HepG2 (cell line): Measurements from ENCODE around the gene MYO1E. TPM values are rescaled to one million over a fixed set of nuclear protein-coding genes. Genes with fewer than 3 reads are reported as not detected.
"Not testable (repeated sequence)": the region's sequence is repeated elsewhere in the genome, so short reads cannot be mapped to it uniquely, and the experiment has no call there.

ENCODE experiments used
- ATAC-seq: fragments of 200-7000 bp; cut with Tn5 transposase; 3 replicates; pipeline ENCODE4 v1.9.1; 2020; ENCODE audit warnings: mild to moderate bottlenecking, moderate library complexity
- BruUV-seq: library from RNA; stranded (reverse); fragments of 400-500 nt; replicated peaks from 2 replicates; lab custom pipeline; 2021; lab: Mats Ljungman, UMichigan
- CTCF ChIA-PET: fragments of 300-600 bp; formaldehyde crosslinking; extraction: SDS; loops from one replicate; lab custom pipeline; 2021; ENCODE audit warnings: low total read pairs, inconsistent platforms, low intra/inter-chr PET ratio; lab: Yijun Ruan, JAX
- POLR2A ChIA-PET: fragments of 350-600 bp; sonication (Branson Sonifier 250); formaldehyde crosslinking; loops from one replicate; lab custom pipeline; 2020; ENCODE audit warnings: antibody characterized with exemption, inconsistent platforms; lab: Yijun Ruan, JAX
- DNase-seq: peaks from one replicate; pipeline ENCODE4 v3.0.0-alpha.2; 2015; ENCODE audit warnings: low spot score
- FAIRE-seq: peaks from 3 replicates; lab custom pipeline; 2011; peaks lifted over from hg19 to GRCh38; lab: Jason Lieb, UNC
- H2AFZ ChIP-seq: one replicate; pipeline ENCODE4 v1.6.1; 2011; ENCODE audit warnings: low read length, inconsistent platforms
- H3K27ac ChIP-seq: fragments of 300-600 bp; 3 replicates; pipeline ENCODE4 v1.8.0; 2011; ENCODE audit warnings: mixed run types, mild to moderate bottlenecking, mixed read lengths, low read length, inconsistent platforms; ENCODE audit not compliant: insufficient read depth; ENCODE audit errors: extremely low read length
- H3K27me3 ChIP-seq, 2 experiments: fragments of 200-600 bp in 1 of 2; 2 replicates in 1 of 2; 3 replicates in 1 of 2; pipeline versions ENCODE4 v1.6.0 to v1.8.0; 2011; ENCODE audit warnings: low read length in 2 of 2, mild to moderate bottlenecking in 2 of 2, moderate library complexity in 2 of 2, inconsistent platforms in 1 of 2; ENCODE audit not compliant: insufficient read depth in 2 of 2, control insufficient read depth in 1 of 2
- H3K36me3 ChIP-seq, 2 experiments: fragments of 200-600 bp in 1 of 2; replicated peaks in 1 of 2; 2 replicates in 1 of 2; 3 replicates in 1 of 2; pipeline versions ENCODE4 v1.5.1 to v1.8.0; 2011; ENCODE audit warnings: low read length in 2 of 2, inconsistent platforms in 1 of 2; ENCODE audit not compliant: insufficient read depth in 2 of 2, control insufficient read depth in 1 of 2
- H3K4me1 ChIP-seq: 2 replicates; pipeline ENCODE4 v1.5.1; 2012; ENCODE audit warnings: low read length, inconsistent platforms; ENCODE audit not compliant: insufficient read depth
- H3K4me2 ChIP-seq: 2 replicates; pipeline ENCODE4 v1.6.0; 2011; ENCODE audit warnings: low read depth, low read length, inconsistent platforms
- H3K4me3 ChIP-seq, 3 experiments: fragments of 200-600 bp in 1 of 3; sonication (generic), shearing (Covaris generic) in 1 of 3; replicated peaks in 1 of 3; 2 replicates each; pipeline ENCODE4 v1.5.1; 2011 to 2016; ENCODE audit warnings: low read length in 3 of 3, inconsistent platforms in 2 of 3, low read depth in 2 of 3, mild to moderate bottlenecking in 2 of 3, control low read depth in 1 of 3, mixed read lengths in 1 of 3; ENCODE audit not compliant: insufficient read depth in 1 of 3
- H3K79me2 ChIP-seq: one replicate; pipeline ENCODE4 v1.6.1; 2011; ENCODE audit warnings: low read length, inconsistent platforms; ENCODE audit not compliant: insufficient read depth
- H3K9ac ChIP-seq: 2 replicates; pipeline ENCODE4 v1.6.0; 2011; ENCODE audit warnings: mild to moderate bottlenecking, low read depth, low read length, inconsistent platforms; ENCODE audit not compliant: insufficient read depth
- H3K9me3 ChIP-seq: 2 replicates; pipeline ENCODE4 v1.5.1; 2012; ENCODE audit warnings: mild to moderate bottlenecking, low read length
- H4K20me1 ChIP-seq: 2 replicates; pipeline ENCODE4 v1.6.0; 2011; ENCODE audit warnings: inconsistent platforms, mild to moderate bottlenecking, low read length, moderate library complexity; ENCODE audit not compliant: insufficient read depth
- MAFF ChIP-seq: IDR thresholded peaks from 2 replicates; pipeline ENCODE4 v1.6.1; 2011; ENCODE audit warnings: low read depth, low read length, improper control_type of control experiment
- MAFK ChIP-seq, 2 experiments: IDR thresholded peaks in 1 of 2; conservative IDR thresholded peaks in 1 of 2; 2 replicates each; pipeline ENCODE4 v1.6.1; 2011; ENCODE audit warnings: improper control_type of control experiment in 2 of 2, low read length in 2 of 2
- SKI ChIP-seq: fragments of 450-650 bp; IDR thresholded peaks from one replicate; pipeline ENCODE4 v1.6.1; 2018; ENCODE audit warnings: mild to moderate bottlenecking; ENCODE audit not compliant: partially characterized antibody
- SMC3 ChIP-seq: IDR thresholded peaks from 2 replicates; pipeline ENCODE4 v1.6.1; 2011; ENCODE audit warnings: low read length, improper control_type of control experiment
- STAG1 ChIP-seq: sonication (generic); formaldehyde crosslinking; IDR thresholded peaks from 2 replicates; pipeline ENCODE4 v1.4.0; 2020; ENCODE audit warnings: missing genetic modification reagents
- ZBTB33 ChIP-seq: sonication (generic); formaldehyde crosslinking; IDR thresholded peaks from 2 replicates; pipeline ENCODE4 v1.4.0; 2020; ENCODE audit warnings: missing genetic modification reagents
- ZNF24 ChIP-seq: fragments of 450-650 bp; IDR thresholded peaks from 2 replicates; pipeline ENCODE4 v1.6.1; 2017; ENCODE audit warnings: antibody characterized with exemption, mild to moderate bottlenecking
- ZNF687 ChIP-seq: sonication (generic); formaldehyde crosslinking; IDR thresholded peaks from 2 replicates; pipeline ENCODE4 v1.5.1; 2020; ENCODE audit warnings: mild to moderate bottlenecking, missing genetic modification reagents, moderate library complexity
- WGBS: methylation state at CpG from one replicate; pipeline ENCODE4 v1.1.6; 2017; ENCODE audit warnings: low lambda C conversion rate; 5-methylcytosine and 5-hydroxymethylcytosine counted together
- in situ Hi-C: cut with HindIII; loops from 2 replicates; pipeline ENCODE4 v1.10.0; 2017; ENCODE audit warnings: low pct_unique_long_range_greater_than_20kb; ENCODE audit not compliant: extremely low pct_ligation_motif_present
- intact Hi-C: fragments of 100-400 bp; cut with micrococcal nuclease; formaldehyde crosslinking; loops from one replicate; pipeline ENCODE4 v1.10.0; 2022; ENCODE audit not compliant: unreplicated experiment
- polyA plus RNA-seq, 8 experiments: library from polyadenylated mRNA; depleted of rRNA in 3 of 8; stranded (reverse) in 7 of 8; unstranded in 1 of 8; fragments of >200 nt; fragmentation: Illumina TruSeq in 4 of 8; extraction: Trizol in 4 of 8; gene quantifications; 2 replicates each; pipeline versions ENCODE4 v1.2.1 to v1.2.3, GENCODE V29; 2011 to 2016; ENCODE audit warnings: low read depth in 4 of 8, missing spikeins in 1 of 8, mixed read lengths in 1 of 8; ENCODE audit not compliant: insufficient read depth in 1 of 8
- total RNA-seq, 5 experiments: library from RNA; depleted of rRNA; stranded (reverse); fragments of >200 nt; fragmentation: Illumina TruSeq; extraction: Trizol; gene quantifications; 2 replicates each; pipeline ENCODE4 v1.2.3, GENCODE V29; 2016; ENCODE audit warnings: low read depth in 1 of 5
- TF ChIP-seq, protein P1 (sequence below): sonication (generic); formaldehyde crosslinking; IDR thresholded peaks from 2 replicates; pipeline ENCODE4 v1.5.0; 2020; ENCODE audit warnings: mild to moderate bottlenecking, missing genetic modification reagents, moderate library complexity

MYO1E gene
- total and polyA plus RNA-seq, 2 of the 13 experiments (the other 11 are each of a cell fraction or from before 2014, with no cell fraction given), result 15.7 to 25.1 TPM

DNA sequence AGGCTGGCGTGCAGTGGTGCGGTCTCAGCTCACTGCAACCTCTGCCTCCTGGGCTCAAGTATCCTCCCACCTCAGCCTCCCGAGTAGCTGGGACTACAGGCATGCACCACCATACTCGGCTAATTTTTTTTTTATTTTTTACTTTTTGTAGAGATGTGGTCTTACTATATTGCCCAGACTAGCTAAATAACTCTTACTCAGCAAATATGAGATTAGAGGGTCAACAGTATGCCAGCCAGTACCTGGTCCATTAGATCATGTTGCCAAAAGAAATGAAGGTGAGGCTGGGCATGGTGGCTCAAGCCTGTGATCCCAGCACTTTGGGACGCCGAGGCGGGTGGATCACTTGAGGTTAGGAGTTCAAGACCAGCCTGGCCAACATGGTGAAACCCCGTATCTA lies 210.6 kb downstream of the MYO1E start:
- CTCF ChIA-PET, result interaction anchor here (2.6 kb wide), 1 partner anchor 331 kb away, joined by 18 read pairs; no protein-coding TSS in a partner anchor
- in situ Hi-C loops, result loop anchor here (10.0 kb wide), 1 partner anchor 253 kb away; no protein-coding TSS in a partner anchor
- WGBS, result 99% methylated on average over 8 of the region's 8 CpGs

GRCh38 chr15:59160880-59161593 lies 211.6 kb downstream of the MYO1E start:
- Histone ChIP-seq H3K27ac (no peak overlapping the region), H4K20me1 (no peaks in the 10 kb centered on the region), H3K79me2 (no peaks in the 10 kb centered on the region), H3K4me3 (no peak overlapping the region), H3K9me3 (no peaks in the 10 kb centered on the region), H3K4me1 (peaks cover 11% of the 10 kb centered on the region), H3K9ac (no peak overlapping the region), H3K4me2 (no peak overlapping the region), H3K27me3 (no peaks in the 10 kb centered on the region), H3K36me3 (peaks cover 8 to 43% of the 10 kb centered on the region in 2 experiments), H2AFZ (no peak overlapping the region)
- POLR2A ChIA-PET, result no interaction called here
- ATAC-seq (peak; percentile 87), FAIRE-seq (no peak), DNase-seq (peak; percentile 25)
- in situ Hi-C loops (loop anchor here (10.0 kb wide), 1 partner anchor 254 kb away; no protein-coding TSS in a partner anchor), intact Hi-C loops (loop anchor here (1.0 kb wide), 1 partner anchor 332 kb away; no protein-coding TSS in a partner anchor)
- CTCF ChIA-PET, result interaction anchor here (1.6 to 2.6 kb wide), 2 partner anchors 332 to 341 kb away, joined by 4 to 18 read pairs; no protein-coding TSS in a partner anchor
- 94% methylated on average over 23 of the region's 23 CpGs for WGBS
- BruUV-seq, result no TSS peak
- TF ChIP-seq STAG1 (CRISPR knock-in tag) (peak; percentile 89), SKI (no peak), ZBTB33 (CRISPR knock-in tag) (peak; percentile 99), ZNF687 (CRISPR knock-in tag) (peak; percentile 44), SMC3 (peak; percentile 50), ZNF24 (no peak)
- TF ChIP-seq, protein P1, sequence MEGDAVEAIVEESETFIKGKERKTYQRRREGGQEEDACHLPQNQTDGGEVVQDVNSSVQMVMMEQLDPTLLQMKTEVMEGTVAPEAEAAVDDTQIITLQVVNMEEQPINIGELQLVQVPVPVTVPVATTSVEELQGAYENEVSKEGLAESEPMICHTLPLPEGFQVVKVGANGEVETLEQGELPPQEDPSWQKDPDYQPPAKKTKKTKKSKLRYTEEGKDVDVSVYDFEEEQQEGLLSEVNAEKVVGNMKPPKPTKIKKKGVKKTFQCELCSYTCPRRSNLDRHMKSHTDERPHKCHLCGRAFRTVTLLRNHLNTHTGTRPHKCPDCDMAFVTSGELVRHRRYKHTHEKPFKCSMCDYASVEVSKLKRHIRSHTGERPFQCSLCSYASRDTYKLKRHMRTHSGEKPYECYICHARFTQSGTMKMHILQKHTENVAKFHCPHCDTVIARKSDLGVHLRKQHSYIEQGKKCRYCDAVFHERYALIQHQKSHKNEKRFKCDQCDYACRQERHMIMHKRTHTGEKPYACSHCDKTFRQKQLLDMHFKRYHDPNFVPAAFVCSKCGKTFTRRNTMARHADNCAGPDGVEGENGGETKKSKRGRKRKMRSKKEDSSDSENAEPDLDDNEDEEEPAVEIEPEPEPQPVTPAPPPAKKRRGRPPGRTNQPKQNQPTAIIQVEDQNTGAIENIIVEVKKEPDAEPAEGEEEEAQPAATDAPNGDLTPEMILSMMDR (CRISPR knock-in tag), result peak; percentile 75

More for the DNA sequence above, 210.6 kb downstream of the MYO1E start:
- DNase-seq, FAIRE-seq, POLR2A ChIA-PET, ATAC-seq, H3K4me3 ChIP-seq, H3K9me3 ChIP-seq, H3K9ac ChIP-seq, H3K79me2 ChIP-seq: not testable (repeated sequence)
- peaks cover 8 to 43% of the 10 kb centered on the region in 2 experiments for H3K36me3 ChIP-seq
- TF ChIP-seq MAFK (conservative IDR thresholded peaks at IDR 0.05 in 1 of 2, IDR thresholded peaks at IDR 0.05 in 1 of 2; ENCODE audit: low read length in 2 of 2) (peak; percentile 88 to 93), MAFF (peak; percentile 89)
- TF ChIP-seq, all 625 proteins: peak for 2; not testable (repeated sequence) for 623
- H3K27me3 ChIP-seq, H4K20me1 ChIP-seq, BruUV-seq, H3K27ac ChIP-seq, H2AFZ ChIP-seq, H3K4me2 ChIP-seq, intact Hi-C loops: not testable (repeated sequence)
- H3K4me1 ChIP-seq, result peaks cover 22% of the 10 kb centered on the region
